IMR-90 (cell line): ENCODE data around the gene C16orf92. TPM values are rescaled to one million over a fixed set of nuclear protein-coding genes. Genes with fewer than 3 reads are reported as not detected.
A peak's percentile ranks its signal among the peaks of the same experiment; 100 is the strongest.

Experiments used
- ATAC-seq: fragments of 200-7000 bp; cut with Tn5 transposase; 2 replicates; pipeline ENCODE4 v1.9.1; 2020; ENCODE audit warnings: low read depth, mild to moderate bottlenecking, moderate library complexity
- BruUV-seq: library from RNA; stranded (reverse); fragments of 400-500 nt; replicated peaks from 2 replicates; lab custom pipeline; 2021; lab: Mats Ljungman, UMichigan
- CTCF ChIA-PET: fragments of 300-600 bp; formaldehyde crosslinking; extraction: SDS; loops from one replicate; lab custom pipeline; 2021; ENCODE audit warnings: antibody characterized with exemption; lab: Yijun Ruan, JAX
- POLR2A ChIA-PET: fragments of 300-600 bp; sonication (Branson Sonifier 250); formaldehyde crosslinking; loops from one replicate; lab custom pipeline; 2022; ENCODE audit warnings: antibody characterized with exemption; ENCODE audit not compliant: unreplicated experiment; lab: Charles Lee
- DNase-seq: peaks from one replicate; pipeline ENCODE4 v3.0.0; 2013
- H2AFZ ChIP-seq: replicated peaks from 2 replicates; pipeline ENCODE3; 2013; ENCODE audit warnings: low read length, mild to moderate bottlenecking; ENCODE audit not compliant: poor library complexity
- H2AK5ac ChIP-seq: 2 replicates; pipeline ENCODE4 v1.6.1; 2013; ENCODE audit warnings: low read depth, low read length, inconsistent platforms
- H2AK9ac ChIP-seq: replicated peaks from 2 replicates; pipeline ENCODE3; 2013; ENCODE audit warnings: mild to moderate bottlenecking, low read depth, low read length, moderate library complexity; ENCODE audit not compliant: poor library complexity
- H2BK120ac ChIP-seq: 2 replicates; pipeline ENCODE4 v1.6.1; 2013; ENCODE audit warnings: low read depth, low read length, inconsistent platforms
- H2BK15ac ChIP-seq: 3 replicates; pipeline ENCODE4 v1.6.1; 2013; ENCODE audit warnings: low read depth, low read length, inconsistent platforms
- H2BK20ac ChIP-seq: 2 replicates; pipeline ENCODE4 v1.6.1; 2013; ENCODE audit warnings: low read depth, mild to moderate bottlenecking, inconsistent platforms, low read length, moderate library complexity
- H2BK5ac ChIP-seq: 2 replicates; pipeline ENCODE4 v1.6.1; 2013; ENCODE audit warnings: mild to moderate bottlenecking, low read depth, low read length, inconsistent platforms; ENCODE audit not compliant: poor library complexity, severe bottlenecking
- H3K14ac ChIP-seq: replicated peaks from 2 replicates; pipeline ENCODE4 v1.6.1; 2013; ENCODE audit warnings: low read depth, low read length, inconsistent platforms
- H3K18ac ChIP-seq: 2 replicates; pipeline ENCODE4 v1.6.1; 2013; ENCODE audit warnings: low read depth, low read length, control low read depth
- H3K23ac ChIP-seq: 2 replicates; pipeline ENCODE4 v1.6.1; 2013; ENCODE audit warnings: low read depth, low read length, inconsistent platforms
- H3K27ac ChIP-seq: 2 replicates; pipeline ENCODE4 v1.5.1; 2013; ENCODE audit warnings: mild to moderate bottlenecking, control low read depth, low read length; ENCODE audit not compliant: insufficient read depth
- H3K27me3 ChIP-seq: 2 replicates; pipeline ENCODE4 v1.6.1; 2013; ENCODE audit warnings: low read length; ENCODE audit not compliant: control insufficient read depth, insufficient read depth
- H3K36me3 ChIP-seq: 2 replicates; pipeline ENCODE4 v1.6.1; 2013; ENCODE audit warnings: low read length, mixed read lengths; ENCODE audit not compliant: control insufficient read depth, insufficient read depth
- H3K4ac ChIP-seq: 2 replicates; pipeline ENCODE4 v1.6.1; 2013; ENCODE audit warnings: low read depth, low read length, inconsistent platforms
- H3K4me1 ChIP-seq: 2 replicates; pipeline ENCODE4 v1.6.1; 2013; ENCODE audit warnings: low read length, mixed read lengths; ENCODE audit not compliant: control insufficient read depth, insufficient read depth
- H3K4me2 ChIP-seq: 2 replicates; pipeline ENCODE4 v1.6.1; 2013; ENCODE audit warnings: low read depth, mild to moderate bottlenecking, control low read depth, low read length, moderate library complexity
- H3K4me3 ChIP-seq: 2 replicates; pipeline ENCODE4 v1.5.1; 2013; ENCODE audit warnings: low read depth, mild to moderate bottlenecking, control low read depth, low read length, moderate library complexity; ENCODE audit not compliant: insufficient read depth
- H3K56ac ChIP-seq: 2 replicates; pipeline ENCODE4 v1.6.1; 2013; ENCODE audit warnings: low read length, inconsistent platforms; ENCODE audit not compliant: insufficient read depth; ENCODE audit errors: extremely low read depth
- H3K79me1 ChIP-seq, 2 experiments: 2 replicates each; pipeline ENCODE4 v1.6.1; 2013; ENCODE audit warnings: low read length in 2 of 2, inconsistent platforms in 1 of 2, low read depth in 1 of 2
- H3K9ac ChIP-seq: 2 replicates; pipeline ENCODE4 v1.6.1; 2013; ENCODE audit warnings: low read depth, low read length, control low read depth
- H3K9me1 ChIP-seq: 2 replicates; pipeline ENCODE4 v1.6.1; 2013; ENCODE audit warnings: low read length, inconsistent platforms; ENCODE audit not compliant: insufficient read depth
- H3K9me3 ChIP-seq: 2 replicates; pipeline ENCODE4 v1.6.1; 2013; ENCODE audit warnings: low read length; ENCODE audit not compliant: control insufficient read depth, insufficient read depth
- H4K20me1 ChIP-seq: 2 replicates; pipeline ENCODE4 v1.6.1; 2013; ENCODE audit warnings: low read length, inconsistent platforms; ENCODE audit not compliant: insufficient read depth
- H4K5ac ChIP-seq: 2 replicates; pipeline ENCODE4 v1.6.1; 2013; ENCODE audit warnings: mild to moderate bottlenecking, low read depth, low read length, control low read depth
- H4K8ac ChIP-seq, 2 experiments: 2 replicates each; pipeline ENCODE4 v1.6.1; 2013; ENCODE audit warnings: low read depth in 2 of 2, low read length in 2 of 2, control low read depth in 1 of 2, inconsistent platforms in 1 of 2
- H4K91ac ChIP-seq: 2 replicates; pipeline ENCODE4 v1.6.1; 2013; ENCODE audit warnings: low read depth, low read length, inconsistent platforms; ENCODE audit not compliant: insufficient read depth
- BHLHE40 ChIP-seq: fragments of 150-350 bp; IDR thresholded peaks from 2 replicates; pipeline ENCODE4 v1.6.1; 2016; ENCODE audit warnings: mild to moderate bottlenecking, low read depth, low read length
- CEBPB ChIP-seq: IDR thresholded peaks from 2 replicates; pipeline ENCODE4 v1.6.1; 2012; ENCODE audit warnings: low read depth, low read length, improper control_type of control experiment
- CHD1 ChIP-seq: IDR thresholded peaks from 2 replicates; pipeline ENCODE4 v1.6.1; 2012; ENCODE audit warnings: low read depth, low read length, improper control_type of control experiment
- CTCF ChIP-seq: conservative IDR thresholded peaks from 2 replicates; pipeline ENCODE4 v1.5.1; 2012; ENCODE audit warnings: mild to moderate bottlenecking, low read depth, low read length, improper control_type of control experiment
- FOS ChIP-seq: fragments of 150-350 bp; IDR thresholded peaks from 2 replicates; pipeline ENCODE4 v1.6.1; 2016; ENCODE audit warnings: low read depth, low read length
- MAFK ChIP-seq: IDR thresholded peaks from 2 replicates; pipeline ENCODE4 v1.6.1; 2012; ENCODE audit warnings: low read depth, low read length, improper control_type of control experiment
- MAZ ChIP-seq: IDR thresholded peaks from 2 replicates; pipeline ENCODE4 v1.6.1; 2012; ENCODE audit warnings: low read depth, mild to moderate bottlenecking, low read length, improper control_type of control experiment, moderate library complexity, borderline replicate concordance
- MXI1 ChIP-seq: IDR thresholded peaks from 2 replicates; pipeline ENCODE4 v1.6.1; 2012; ENCODE audit warnings: low read depth, mild to moderate bottlenecking, low read length, moderate library complexity, borderline replicate concordance
- NFE2L2 ChIP-seq: fragments of 150-350 bp; IDR thresholded peaks from 2 replicates; pipeline ENCODE4 v1.6.1; 2016; ENCODE audit warnings: low read depth, mild to moderate bottlenecking, low read length
- POLR2A ChIP-seq: IDR thresholded peaks from 2 replicates; pipeline ENCODE4 v1.6.1; 2012; ENCODE audit warnings: mild to moderate bottlenecking, low read depth, low read length
- RFX5 ChIP-seq: IDR thresholded peaks from 2 replicates; pipeline ENCODE4 v1.8.0; 2012; ENCODE audit warnings: low read depth, mild to moderate bottlenecking, low read length, moderate library complexity
- SMC3 ChIP-seq: fragments of 150-350 bp; IDR thresholded peaks from 2 replicates; pipeline ENCODE4 v1.6.1; 2016; ENCODE audit warnings: low read depth, mild to moderate bottlenecking, antibody characterized with exemption, low read length, moderate library complexity
- WGBS, 2 experiments: methylation state at CpG; one replicate each; pipeline versions ENCODE4 v1.1.5 to v1.1.7; 2013; ENCODE audit warnings: missing lambda C conversion rate in 2 of 2; ENCODE audit not compliant: insufficient read length in 1 of 2; ENCODE audit errors: extremely low coverage in 2 of 2; 5-methylcytosine and 5-hydroxymethylcytosine counted together
- dilution Hi-C: fragments of 300-500 bp; cut with HindIII; formaldehyde crosslinking; loops from one replicate; pipeline ENCODE4 v1.14.3; 2018; ENCODE audit warnings: low sequenced_read_pairs; ENCODE audit not compliant: unreplicated experiment
- in situ Hi-C: fragments of 300-500 bp; cut with MboI; formaldehyde crosslinking; loops from 3 replicates; pipeline ENCODE4 v1.14.3; 2019; ENCODE audit warnings: low sequenced_read_pairs, inconsistent platforms, mixed read lengths
- intact Hi-C: fragments of 100-400 bp; cut with micrococcal nuclease; formaldehyde crosslinking; loops from 2 replicates; pipeline ENCODE4 v1.10.0; 2022
- polyA plus RNA-seq, 3 experiments: library from polyadenylated mRNA; depleted of rRNA; stranded (reverse); fragments of >200 nt; gene quantifications; 2 replicates each; pipeline ENCODE4 v1.2.3, GENCODE V29; 2012; ENCODE audit warnings: low replicate concordance in 1 of 3
- total RNA-seq: library from RNA; depleted of rRNA; stranded (reverse); fragments of >200 nt; gene quantifications from 2 replicates; pipeline ENCODE4 v1.2.3, GENCODE V29; 2012
- TF ChIP-seq, protein P1 (sequence below): fragments of 150-350 bp; IDR thresholded peaks from 2 replicates; pipeline ENCODE4 v1.6.1; 2017; ENCODE audit warnings: mild to moderate bottlenecking, antibody characterized with exemption, low read length, low read depth

The C16orf92 gene
- total and polyA plus RNA-seq, 2 of the 4 experiments (the other 2 are of a cell fraction): not detected

DNA sequence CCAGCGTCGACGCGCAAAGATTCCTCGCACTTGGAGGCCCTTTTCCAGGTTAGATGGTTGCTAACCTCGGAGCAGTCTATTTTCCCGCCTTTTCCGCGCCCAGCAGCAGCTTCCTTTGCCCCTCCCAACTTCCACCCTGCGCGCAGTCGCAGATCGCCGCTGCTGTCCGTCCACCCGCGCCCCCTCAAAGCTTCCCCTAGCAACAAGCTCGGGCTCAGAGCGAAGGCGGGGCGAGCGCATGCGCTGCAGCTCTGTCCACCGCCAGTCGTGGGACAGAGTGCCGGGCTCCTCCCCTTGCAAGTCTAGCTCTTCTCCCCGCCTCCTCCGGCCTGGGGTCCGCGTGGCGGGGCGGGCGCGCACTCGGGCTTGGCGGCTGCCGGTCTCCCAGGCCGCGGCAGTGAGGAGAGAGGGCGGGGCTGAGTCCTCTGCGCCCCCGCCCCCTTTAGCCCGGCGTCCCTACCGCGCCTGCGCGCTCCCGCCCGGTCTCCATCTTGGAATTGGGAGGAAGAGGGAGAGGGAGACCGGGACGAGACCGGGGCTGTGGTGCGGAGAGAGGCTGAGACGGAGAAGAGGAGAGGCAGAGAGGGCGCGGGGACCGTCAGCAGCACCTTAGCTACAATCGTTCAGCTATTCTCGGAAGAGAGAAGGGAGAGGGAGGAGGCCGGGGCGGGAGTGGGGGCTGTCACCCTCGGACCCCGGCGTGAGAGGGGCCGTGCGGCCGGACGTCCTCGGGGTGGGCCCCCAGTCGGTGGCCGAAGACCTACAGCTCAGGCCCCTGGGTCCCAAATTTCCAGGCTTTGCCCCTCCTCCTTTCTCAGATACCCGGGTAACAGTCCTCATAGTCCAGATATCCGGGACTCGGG is 49.4 kb upstream of the C16orf92 start, which contains the start of gene TAOK2:
Gene TAOK2, plus strand, starts transcription at position 485 of the 863 bp plus-strand sequence. CDS start 3,905 bp downstream, outside the sequence.
- peak within 1 kb of the TSS; percentile 88 for H4K91ac ChIP-seq
- peak within 1 kb of the TSS; percentile 97 for H2AK5ac ChIP-seq
- peak; percentile 99 for ATAC-seq
- H3K4me1 ChIP-seq: peaks cover 13% of the 10 kb centered on the region; the same call in 1 of the 2 replicates
- DNase-seq: peak; percentile 99
- H3K36me3 ChIP-seq: peaks cover 22% of the 10 kb centered on the region
- peak within 1 kb of the TSS; percentile 69 for H3K4me3 ChIP-seq
- no peaks in the 10 kb centered on the region for H3K27me3 ChIP-seq
- ChIA-PET POLR2A (interaction anchor here (1.1 to 1.3 kb wide), 3 partner anchors 11 to 23 kb away, joined by 4 to 8 read pairs (median 5); partner anchors contain the start of gene TMEM219), CTCF (interaction anchor here (1.1 to 1.3 kb wide), 2 partner anchors 11 to 12 kb away, joined by 3 read pairs; partner anchors contain the start of gene TMEM219)
- in situ Hi-C loops: no loop called here
- H3K4ac ChIP-seq: peak within 1 kb of the TSS; percentile 97
- H2BK120ac ChIP-seq: peak within 1 kb of the TSS; percentile 20; the same call in 1 of the 2 replicates
- peaks cover 0 to 49% of the 10 kb centered on the region in 2 experiments for H3K79me1 ChIP-seq
- H4K8ac ChIP-seq: peak within 1 kb of the TSS; percentile 68 to 98
- peaks cover 44% of the 10 kb centered on the region for H4K20me1 ChIP-seq
- no peak within 1 kb of the TSS for H2BK20ac ChIP-seq
- H3K27ac ChIP-seq: peak within 1 kb of the TSS; percentile 92
- no peak within 1 kb of the TSS for H2BK15ac ChIP-seq
- no peaks in the 10 kb centered on the region for H3K9me3 ChIP-seq
- peak within 1 kb of the TSS; percentile 91 for H3K4me2 ChIP-seq
- H3K9ac ChIP-seq: peak within 1 kb of the TSS; percentile 94
- H2BK5ac ChIP-seq: peak within 1 kb of the TSS; percentile 79
- intact Hi-C loops: loop anchor here (1.0 to 5.0 kb wide), 3 partner anchors 46 to 111 kb away; partner anchors contain the start of genes ASPHD1, CDIPT and KCTD13
- peaks cover 26% of the 10 kb centered on the region for H3K9me1 ChIP-seq
- TSS peak; percentile 63 for BruUV-seq
- H3K56ac ChIP-seq: peak within 1 kb of the TSS; percentile 81
- peak within 1 kb of the TSS; percentile 99 for H3K14ac ChIP-seq
- peak within 1 kb of the TSS; percentile 38; the same call in 1 of the 2 replicates for H4K5ac ChIP-seq
- peak within 1 kb of the TSS; percentile 99 for H2AK9ac ChIP-seq
- H3K18ac ChIP-seq: no peak within 1 kb of the TSS; the same call in 1 of the 2 replicates
- H3K23ac ChIP-seq: peak within 1 kb of the TSS; percentile 99
- dilution Hi-C loops: no loop called here
- peak within 1 kb of the TSS; percentile 97 for H2AFZ ChIP-seq
- WGBS, 2 experiments: 5% methylated on average over 17 of the region's 75 CpGs; no CpG with 5 or more reads in 1 of the 2 experiments
- no peak for TF ChIP-seq CEBPB
- no peak for TF ChIP-seq CTCF
- TF ChIP-seq MXI1: peak; percentile 95
- no peak for TF ChIP-seq MAFK
- TF ChIP-seq, protein P1, sequence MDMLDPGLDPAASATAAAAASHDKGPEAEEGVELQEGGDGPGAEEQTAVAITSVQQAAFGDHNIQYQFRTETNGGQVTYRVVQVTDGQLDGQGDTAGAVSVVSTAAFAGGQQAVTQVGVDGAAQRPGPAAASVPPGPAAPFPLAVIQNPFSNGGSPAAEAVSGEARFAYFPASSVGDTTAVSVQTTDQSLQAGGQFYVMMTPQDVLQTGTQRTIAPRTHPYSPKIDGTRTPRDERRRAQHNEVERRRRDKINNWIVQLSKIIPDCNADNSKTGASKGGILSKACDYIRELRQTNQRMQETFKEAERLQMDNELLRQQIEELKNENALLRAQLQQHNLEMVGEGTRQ: no peak
- no peak for TF ChIP-seq CHD1
- no peak for TF ChIP-seq SMC3
- TF ChIP-seq RFX5: peak; percentile 93
- peak; percentile 83 for TF ChIP-seq POLR2A
- no peak for TF ChIP-seq NFE2L2
- TF ChIP-seq MAZ: peak; percentile 96
- no peak for TF ChIP-seq BHLHE40
- no peak for TF ChIP-seq FOS
